ENCODE data around the gene HDAC1.
A peak's percentile ranks its signal among the peaks of the same experiment; 100 is the strongest.
"Not testable (repeated sequence)": the region's sequence is repeated elsewhere in the genome, so short reads cannot be mapped to it uniquely, and the experiment has no call there.

HDAC1 gene

DNA sequence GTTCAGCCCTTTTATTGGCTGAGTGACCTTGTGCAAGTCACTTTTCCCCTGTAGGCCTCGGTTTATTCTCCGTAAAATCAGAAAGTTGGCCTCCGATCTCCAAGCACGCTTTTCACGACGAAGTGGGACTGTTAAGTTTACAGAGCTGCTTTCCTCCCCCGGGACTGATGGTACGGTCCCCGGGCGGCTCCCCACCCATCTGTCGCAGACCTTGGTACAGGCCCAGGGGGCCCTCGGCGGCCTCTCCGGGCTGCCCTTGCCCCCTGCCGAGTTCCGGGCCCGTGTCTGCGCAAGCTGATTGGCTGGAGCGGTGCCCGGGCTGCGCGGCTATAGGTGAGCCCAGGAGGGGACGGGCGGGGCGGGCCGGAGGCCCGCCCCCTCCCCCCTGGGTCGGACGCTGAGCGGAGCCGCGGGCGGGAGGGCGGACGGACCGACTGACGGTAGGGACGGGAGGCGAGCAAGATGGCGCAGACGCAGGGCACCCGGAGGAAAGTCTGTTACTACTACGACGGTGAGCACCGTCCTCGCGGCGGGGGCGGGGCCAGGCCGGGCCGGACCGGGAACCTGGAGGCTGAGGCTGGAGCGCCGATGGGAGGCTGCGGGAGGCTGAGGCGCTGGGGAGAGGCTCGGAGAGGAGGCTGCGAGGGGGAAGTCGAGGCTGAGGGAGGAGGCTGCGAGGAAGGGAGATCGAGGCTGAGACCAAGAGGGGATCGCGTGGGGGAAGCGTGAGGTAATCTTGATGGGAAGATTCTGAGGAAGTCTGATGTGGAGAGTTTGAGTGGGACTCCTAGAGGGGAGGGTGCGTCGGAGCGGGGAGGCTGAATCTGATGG is at the start of gene HDAC1:
Gene HDAC1, plus strand, starts transcription at position 376 of the 831 bp plus-strand sequence. Its CDS starts 87 bp downstream, at position 463.
- in situ Hi-C loops (cut with MboI; ENCODE audit: low pct_unique_long_range_greater_than_20kb, low sequenced_read_pairs), result no loop called here
- peak; percentile 98 for DNase-seq

DNA sequence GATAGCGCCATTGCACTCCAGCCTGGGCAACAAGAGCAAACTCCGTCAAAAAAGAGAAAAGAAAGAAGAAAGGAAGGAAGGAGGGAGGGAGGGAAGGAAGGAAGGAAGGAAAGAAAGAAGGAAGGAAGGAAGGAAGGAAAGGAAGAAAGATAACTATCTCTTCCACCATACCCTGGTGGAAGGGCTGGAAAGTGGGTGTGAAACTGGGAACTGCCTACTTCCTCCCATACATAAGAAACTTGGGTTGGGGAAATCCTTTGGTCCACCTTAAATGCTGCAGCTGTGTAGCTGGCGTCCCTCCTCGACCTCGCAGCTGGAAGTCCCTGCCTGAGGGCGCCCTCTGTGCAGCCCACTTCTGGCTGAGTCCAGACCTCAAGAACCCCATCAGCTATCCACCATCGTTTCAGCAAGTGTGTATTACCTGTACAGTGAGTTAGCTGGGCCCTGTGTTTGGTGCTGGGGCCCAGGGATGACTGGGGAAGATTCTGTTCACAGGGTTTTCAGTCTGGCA is 49.5 kb upstream of the HDAC1 start:
- in situ Hi-C loops (cut with MboI; ENCODE audit: low pct_unique_long_range_greater_than_20kb, low sequenced_read_pairs), result no loop called here
- no peak for DNase-seq

DNA sequence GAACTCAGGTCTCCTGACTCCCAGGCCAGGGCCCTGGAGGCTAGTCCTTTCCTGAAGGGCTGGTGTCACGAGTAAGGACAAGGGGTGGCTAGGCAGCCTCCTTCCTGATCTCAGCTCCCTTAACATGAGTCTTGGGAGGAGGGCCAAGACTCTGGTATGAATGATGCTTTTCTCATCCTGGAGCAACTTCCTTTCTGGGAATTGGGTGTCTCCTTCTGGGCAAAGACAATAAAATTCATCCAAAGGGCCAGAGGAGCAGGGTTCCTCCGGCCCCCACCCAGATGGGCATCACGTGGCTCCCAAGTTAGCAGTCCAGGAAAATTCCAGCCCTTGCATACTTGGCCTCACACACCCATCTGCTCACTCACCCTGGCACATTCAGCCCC is 45.0 kb upstream of the HDAC1 start, which contains the start of gene FAM167B:
Gene FAM167B, plus strand, starts transcription at position 335 of the 386 bp plus-strand sequence. CDS start 200 bp downstream, outside the sequence.
- in situ Hi-C loops (cut with MboI; ENCODE audit: low pct_unique_long_range_greater_than_20kb, low sequenced_read_pairs), result no loop called here
- no peak for DNase-seq

DNA sequence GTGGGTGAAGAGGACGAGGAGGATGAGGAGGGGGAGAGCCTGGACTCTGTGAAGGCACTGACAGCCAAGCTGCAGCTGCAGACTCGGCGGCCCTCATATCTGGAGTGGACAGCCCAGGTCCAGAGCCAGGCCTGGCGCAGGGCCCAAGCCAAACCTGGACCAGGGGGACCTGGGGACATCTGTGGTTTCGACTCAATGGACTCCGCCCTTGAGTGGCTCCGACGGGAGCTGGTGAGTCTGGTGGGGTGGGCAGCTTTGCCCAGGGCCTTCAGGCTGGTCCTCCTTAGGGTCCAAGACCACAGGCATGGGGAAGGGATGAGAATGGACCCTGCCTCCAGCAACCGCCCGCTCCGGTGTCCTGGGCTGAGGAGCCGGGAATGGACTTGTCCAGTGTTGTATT is 44.4 kb upstream of the HDAC1 start:
- no peak for DNase-seq
- in situ Hi-C loops (cut with MboI; ENCODE audit: low pct_unique_long_range_greater_than_20kb, low sequenced_read_pairs), result no loop called here

- in situ Hi-C loops (cut with MboI; ENCODE audit: low pct_unique_long_range_greater_than_20kb, low sequenced_read_pairs), result no loop called here
These were observed 43.6 kb upstream of the HDAC1 start for GRCh38 chr1:32247983-32248889.

GRCh38 chr1:32249831-32250525 is 41.9 kb upstream of the HDAC1 start:
- peak; percentile 74 for DNase-seq
- in situ Hi-C loops (cut with MboI; ENCODE audit: low pct_unique_long_range_greater_than_20kb, low sequenced_read_pairs), result no loop called here

More at GRCh38 chr1:32247983-32248889, 43.6 kb upstream of the HDAC1 start:
- peak; percentile 76 for DNase-seq

DNA sequence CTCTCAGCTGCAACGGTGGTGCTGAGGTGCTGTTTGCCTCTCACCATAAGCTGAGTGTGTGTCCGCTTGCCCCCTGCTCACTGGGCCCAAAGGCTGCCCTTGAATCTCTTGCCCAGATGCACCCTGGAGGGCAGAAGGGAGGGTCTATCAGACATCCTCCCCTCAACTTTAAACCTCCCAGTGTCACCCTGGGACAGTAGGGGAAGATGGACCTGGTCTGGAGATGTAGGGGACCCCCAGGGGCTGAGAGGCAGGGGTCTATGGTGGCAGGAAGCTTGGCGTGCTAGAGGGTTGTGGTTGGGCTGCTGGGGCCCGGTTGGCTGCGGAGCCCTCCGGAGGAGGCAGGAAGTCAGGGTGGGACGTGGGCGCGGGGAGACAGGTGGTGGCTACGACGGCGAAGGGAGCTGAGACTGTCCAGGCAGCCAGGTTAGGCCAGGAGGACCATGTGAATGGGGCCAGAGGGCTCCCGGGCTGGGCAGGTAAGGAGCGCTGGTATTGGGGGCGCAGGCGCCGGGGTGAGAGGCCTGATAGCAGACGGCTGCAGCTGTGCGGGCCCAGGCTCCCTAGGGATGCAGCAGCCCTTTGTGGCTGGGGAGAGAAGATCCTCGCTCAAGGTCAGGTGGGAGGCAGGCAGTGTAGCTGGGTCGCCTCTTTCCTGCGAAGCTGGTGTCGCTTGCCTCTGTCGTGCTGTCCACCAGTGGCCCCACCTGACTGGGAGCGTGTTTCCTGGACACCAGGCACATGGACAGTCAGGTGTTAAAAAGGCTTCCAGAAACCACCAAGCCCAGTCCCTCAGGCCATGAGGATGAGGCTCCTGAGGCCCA is 40.8 kb upstream of the HDAC1 start, which contains the start of gene LCK:
Gene LCK, plus strand, starts transcription at position 373 of the 824 bp plus-strand sequence. CDS start 23,065 bp downstream, outside the sequence.
- in situ Hi-C loops (cut with MboI; ENCODE audit: low pct_unique_long_range_greater_than_20kb, low sequenced_read_pairs), result no loop called here
- no peak for DNase-seq

GRCh38 chr1:32255072-32256071 is 36.5 kb upstream of the HDAC1 start:
- in situ Hi-C loops (cut with MboI; ENCODE audit: low pct_unique_long_range_greater_than_20kb, low sequenced_read_pairs), result no loop called here
- DNase-seq, result no peak

- in situ Hi-C loops (cut with MboI; ENCODE audit: low pct_unique_long_range_greater_than_20kb, low sequenced_read_pairs), result no loop called here
- no peak for DNase-seq
These were observed 35.2 kb upstream of the HDAC1 start for GRCh38 chr1:32256473-32257226.

DNA sequence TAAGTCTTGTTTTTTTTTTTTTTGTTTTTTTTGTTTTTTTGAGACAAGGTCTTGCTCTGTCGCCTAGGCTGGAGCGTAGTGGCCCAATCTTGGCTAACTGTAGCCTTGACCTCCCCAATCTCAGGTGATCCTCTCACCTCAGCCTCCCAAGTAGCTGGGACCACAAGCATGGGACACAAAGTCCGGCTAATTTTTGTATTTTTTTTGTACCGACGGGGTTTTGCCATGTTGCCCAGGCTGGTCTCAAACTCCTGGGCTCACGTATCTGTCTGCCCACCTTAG is 34.7 kb upstream of the HDAC1 start:
- no peak for DNase-seq
- in situ Hi-C loops (cut with MboI; ENCODE audit: low pct_unique_long_range_greater_than_20kb, low sequenced_read_pairs), result no loop called here

- DNase-seq; in situ Hi-C loops (cut with MboI; ENCODE audit: low pct_unique_long_range_greater_than_20kb, low sequenced_read_pairs): not testable (repeated sequence)
These were observed 28.7 kb upstream of the HDAC1 start for GRCh38 chr1:32263236-32263593.

GRCh38 chr1:32263744-32264143 is 28.1 kb upstream of the HDAC1 start:
- DNase-seq, result no peak
- in situ Hi-C loops (cut with MboI; ENCODE audit: low pct_unique_long_range_greater_than_20kb, low sequenced_read_pairs), result no loop called here

DNA sequence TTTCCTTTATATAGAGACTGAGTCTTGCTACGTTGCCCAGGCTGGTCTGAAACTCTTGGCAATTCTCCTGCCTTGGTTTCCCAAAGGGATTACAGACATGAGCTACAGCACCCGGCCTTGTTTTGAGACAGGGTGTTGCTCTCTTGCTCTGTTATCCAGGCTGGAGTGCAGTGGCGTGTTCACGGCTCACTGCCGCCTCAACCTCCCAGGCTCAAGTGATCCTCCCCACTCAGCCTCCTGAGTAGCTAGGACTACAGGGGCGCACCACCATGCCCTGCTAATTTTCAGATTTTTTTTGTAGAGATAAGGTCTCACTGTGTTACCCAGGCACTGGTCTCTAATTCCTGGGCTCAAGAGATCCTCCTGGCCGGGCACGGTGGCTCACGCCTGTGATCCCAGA is 26.0 kb upstream of the HDAC1 start:
- in situ Hi-C loops (cut with MboI; ENCODE audit: low pct_unique_long_range_greater_than_20kb, low sequenced_read_pairs), result no loop called here
- DNase-seq, result no peak

DNA sequence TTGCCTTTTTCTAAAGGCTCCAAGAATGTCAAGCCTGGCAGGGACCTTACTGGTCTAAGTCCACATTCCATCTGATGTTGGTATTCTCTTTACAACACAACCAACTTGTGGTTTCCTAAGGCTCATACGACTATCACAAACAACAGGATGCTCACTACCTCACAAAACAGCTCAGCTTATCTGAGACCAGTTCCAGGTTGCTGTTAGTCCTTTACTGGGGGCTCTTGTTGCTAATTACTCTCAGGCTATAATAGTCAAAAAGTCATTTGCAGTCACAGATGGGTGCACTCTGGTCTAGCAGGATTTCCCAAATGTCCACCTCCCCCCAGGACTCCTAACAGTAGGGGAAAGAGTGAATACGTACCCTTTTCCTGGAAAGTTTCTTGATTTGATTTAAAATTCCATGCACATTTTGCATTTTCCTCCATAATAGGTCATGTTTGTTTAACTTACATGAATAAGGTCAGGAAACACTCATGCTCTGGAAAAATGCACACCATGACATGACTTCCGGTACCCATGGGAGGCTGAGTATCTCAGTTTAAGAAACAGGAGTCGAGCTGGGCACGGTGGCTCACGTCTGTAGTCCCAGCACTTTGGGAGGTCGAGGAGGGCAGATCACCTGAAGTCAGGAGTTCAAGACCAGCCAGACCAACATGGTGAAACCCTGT is 24.8 kb upstream of the HDAC1 start:
- in situ Hi-C loops (cut with MboI; ENCODE audit: low pct_unique_long_range_greater_than_20kb, low sequenced_read_pairs), result no loop called here
- no peak for DNase-seq

GRCh38 chr1:32269744-32270143 is 22.1 kb upstream of the HDAC1 start:
- in situ Hi-C loops (cut with MboI; ENCODE audit: low pct_unique_long_range_greater_than_20kb, low sequenced_read_pairs), result no loop called here
- DNase-seq, result no peak

Measured in KBM-7 (cell line).